H1 (cell line): ENCODE results near the gene TRAK1. TPM values are rescaled to one million over a fixed set of nuclear protein-coding genes. Genes with fewer than 3 reads are reported as not detected.

Source experiments
- CTCF ChIA-PET: fragments of 300-600 bp; sonication (Branson Sonifier 250); formaldehyde crosslinking; loops from one replicate; lab custom pipeline; 2021; ENCODE audit not compliant: partially characterized antibody; lab: Charles Lee
- POLR2A ChIA-PET: fragments of 300-600 bp; sonication (Branson Sonifier 250); formaldehyde crosslinking; loops from one replicate; lab custom pipeline; 2021; ENCODE audit warnings: inconsistent platforms; ENCODE audit not compliant: partially characterized antibody; lab: Charles Lee
- DNase-seq, 2 experiments: peaks; one replicate each; pipeline versions ENCODE4 v3.0.0 to v3.0.0-alpha.2; 2010 to 2022; ENCODE audit warnings: low spot score in 2 of 2, low read depth in 1 of 2, mixed read lengths in 1 of 2
- FAIRE-seq: peaks from 2 replicates; lab custom pipeline; 2011; peaks lifted over from hg19 to GRCh38; lab: Jason Lieb, UNC
- H2AFZ ChIP-seq: 2 replicates; pipeline ENCODE4 v1.8.1; 2012; ENCODE audit warnings: low read length, inconsistent platforms
- H2AK5ac ChIP-seq: 2 replicates; pipeline ENCODE4 v1.6.1; 2013; ENCODE audit warnings: low read depth, low read length
- H2BK120ac ChIP-seq: replicated peaks from 2 replicates; pipeline ENCODE3; 2013; ENCODE audit warnings: low read depth, low read length, inconsistent platforms
- H2BK12ac ChIP-seq: 2 replicates; pipeline ENCODE4 v1.6.1; 2013; ENCODE audit warnings: low read depth, low read length
- H2BK15ac ChIP-seq: 2 replicates; pipeline ENCODE4 v1.6.1; 2013; ENCODE audit warnings: low read length
- H2BK20ac ChIP-seq: 2 replicates; pipeline ENCODE4 v1.6.1; 2013; ENCODE audit warnings: low read length
- H2BK5ac ChIP-seq: 2 replicates; pipeline ENCODE4 v1.6.1; 2013; ENCODE audit warnings: low read depth, low read length
- H3K14ac ChIP-seq: 2 replicates; pipeline ENCODE4 v1.6.1; 2013; ENCODE audit warnings: inconsistent platforms; ENCODE audit not compliant: insufficient read length
- H3K18ac ChIP-seq: 2 replicates; pipeline ENCODE4 v1.6.1; 2013; ENCODE audit warnings: low read length; ENCODE audit errors: extremely low read depth
- H3K23ac ChIP-seq: 2 replicates; pipeline ENCODE4 v1.6.1; 2013; ENCODE audit warnings: inconsistent platforms; ENCODE audit not compliant: insufficient read length
- H3K23me2 ChIP-seq: 2 replicates; pipeline ENCODE4 v1.6.1; 2013; ENCODE audit warnings: low read depth, low read length
- H3K27ac ChIP-seq: 2 replicates; pipeline ENCODE4 v1.6.1; 2011; ENCODE audit warnings: low read depth, low read length, inconsistent platforms
- H3K27me3 ChIP-seq, 4 experiments: replicated peaks in 1 of 4; 1 replicate in 1 of 4; 2 replicates in 3 of 4; pipeline versions ENCODE4 v1.6.1 to v1.8.1; 2011 to 2013; ENCODE audit warnings: low read length in 3 of 4, mild to moderate bottlenecking in 3 of 4, inconsistent platforms in 2 of 4, mixed read lengths in 2 of 4, moderate library complexity in 1 of 4; ENCODE audit not compliant: control insufficient read depth in 3 of 4, insufficient read depth in 3 of 4; ENCODE audit errors: extremely low read depth in 1 of 4
- H3K36me3 ChIP-seq, 4 experiments: 2 replicates each; pipeline versions ENCODE4 v1.6.1 to v1.8.1; 2011 to 2013; ENCODE audit warnings: mild to moderate bottlenecking in 4 of 4, low read length in 3 of 4, moderate library complexity in 2 of 4, control low read depth in 1 of 4, inconsistent platforms in 1 of 4; ENCODE audit not compliant: insufficient read depth in 4 of 4, control insufficient read depth in 2 of 4
- H3K4ac ChIP-seq: replicated peaks from 2 replicates; pipeline ENCODE3; 2013; ENCODE audit warnings: low read length, low read depth, mixed read lengths, inconsistent platforms; ENCODE audit not compliant: insufficient read length
- H3K4me1 ChIP-seq, 4 experiments: replicated peaks in 1 of 4; 1 replicate in 1 of 4; 2 replicates in 3 of 4; pipeline versions ENCODE4 v1.6.1 to v1.8.1; 2011 to 2013; ENCODE audit warnings: low read length in 3 of 4, inconsistent platforms in 2 of 4, mixed read lengths in 1 of 4; ENCODE audit not compliant: insufficient read depth in 4 of 4, control insufficient read depth in 3 of 4
- H3K4me2 ChIP-seq, 2 experiments: 2 replicates each; pipeline versions ENCODE4 v1.6.1 to v1.8.1; 2011 to 2013; ENCODE audit warnings: low read depth in 2 of 2, low read length in 2 of 2, control low read depth in 1 of 2, inconsistent platforms in 1 of 2, mild to moderate bottlenecking in 1 of 2; ENCODE audit not compliant: insufficient read depth in 1 of 2
- H3K4me3 ChIP-seq, 4 experiments: fragments of 200-600, 300-600 bp in 1 of 4; sonication (generic), shearing (Covaris generic), sonication (Bioruptor Twin) in 1 of 4; 2 replicates each; pipeline versions ENCODE4 v1.5.1 to v1.8.1; 2011 to 2016; ENCODE audit warnings: low read length in 4 of 4, low read depth in 3 of 4, control low read depth in 2 of 4, inconsistent platforms in 2 of 4, mild to moderate bottlenecking in 2 of 4, mixed read lengths in 1 of 4, moderate library complexity in 1 of 4; ENCODE audit not compliant: insufficient read depth in 2 of 4; ENCODE audit errors: extremely low read depth in 1 of 4
- H3K56ac ChIP-seq: replicated peaks from 2 replicates; pipeline ENCODE3; 2013; ENCODE audit warnings: low read depth, mild to moderate bottlenecking, mixed read lengths, low read length, inconsistent platforms; ENCODE audit not compliant: insufficient read length
- H3K79me1 ChIP-seq: 2 replicates; pipeline ENCODE4 v1.6.1; 2013; ENCODE audit warnings: low read depth, low read length, control low read depth
- H3K79me2 ChIP-seq, 2 experiments: 2 replicates each; pipeline versions ENCODE4 v1.6.1 to v1.8.1; 2012 to 2013; ENCODE audit warnings: low read length in 2 of 2, mild to moderate bottlenecking in 2 of 2, inconsistent platforms in 1 of 2; ENCODE audit not compliant: insufficient read depth in 2 of 2, control insufficient read depth in 1 of 2
- H3K9ac ChIP-seq, 4 experiments: replicated peaks in 1 of 4; 1 replicate in 1 of 4; 2 replicates in 3 of 4; pipeline versions ENCODE4 v1.6.1 to v1.8.1; 2011 to 2013; ENCODE audit warnings: low read depth in 3 of 4, low read length in 3 of 4, control low read depth in 2 of 4, mild to moderate bottlenecking in 2 of 4, moderate library complexity in 2 of 4, inconsistent platforms in 1 of 4; ENCODE audit errors: extremely low read depth in 1 of 4
- H3K9me3 ChIP-seq, 2 experiments: 2 replicates each; pipeline versions ENCODE4 v1.6.1 to v1.8.1; 2012 to 2013; ENCODE audit warnings: mild to moderate bottlenecking in 2 of 2, moderate library complexity in 2 of 2, control low read depth in 1 of 2, inconsistent platforms in 1 of 2, low read depth in 1 of 2, low read length in 1 of 2, mixed read lengths in 1 of 2; ENCODE audit not compliant: insufficient read depth in 2 of 2
- H4K20me1 ChIP-seq, 2 experiments: replicated peaks in 1 of 2; 2 replicates each; pipeline versions ENCODE3 to v1.8.1; 2011 to 2013; ENCODE audit warnings: inconsistent platforms in 2 of 2, low read length in 2 of 2, mild to moderate bottlenecking in 1 of 2; ENCODE audit not compliant: insufficient read depth in 2 of 2, control insufficient read depth in 1 of 2
- H4K5ac ChIP-seq: 2 replicates; pipeline ENCODE4 v1.6.1; 2013; ENCODE audit warnings: low read length, low read depth, mixed read lengths, inconsistent platforms; ENCODE audit not compliant: insufficient read length
- H4K8ac ChIP-seq: 2 replicates; pipeline ENCODE4 v1.8.0; 2013; ENCODE audit warnings: mild to moderate bottlenecking, moderate library complexity, low read length, inconsistent platforms; ENCODE audit not compliant: insufficient read depth; ENCODE audit errors: extremely low read depth
- H4K91ac ChIP-seq: replicated peaks from 2 replicates; pipeline ENCODE3; 2013; ENCODE audit warnings: low read length, mixed read lengths, inconsistent platforms; ENCODE audit not compliant: insufficient read length
- BRCA1 ChIP-seq: IDR thresholded peaks from 2 replicates; pipeline ENCODE4 v1.6.1; 2012; ENCODE audit warnings: low read depth, low read length, improper control_type of control experiment
- CBX5 ChIP-seq: fragments of 300-800, 300-1000 bp; sonication (generic); IDR thresholded peaks from 2 replicates; pipeline ENCODE4 v1.7.1; 2016; ENCODE audit warnings: antibody characterized with exemption, low read length, low read depth
- CTBP2 ChIP-seq: IDR thresholded peaks from 2 replicates; pipeline ENCODE4 v1.7.0; 2011; ENCODE audit warnings: borderline replicate concordance, mild to moderate bottlenecking, moderate library complexity, mixed read lengths, low read length; ENCODE audit not compliant: insufficient read depth, insufficient read length
- EZH2 ChIP-seq: fragments of 200-600 bp; sonication (generic); IDR thresholded peaks from 2 replicates; pipeline ENCODE4 v1.7.1; 2012; ENCODE audit warnings: low read depth, mild to moderate bottlenecking, moderate library complexity, low read length, inconsistent platforms; ENCODE audit not compliant: severe bottlenecking
- POLR2AphosphoS5 ChIP-seq: IDR thresholded peaks from 2 replicates; pipeline ENCODE4 v1.6.1; 2011; ENCODE audit warnings: low read depth, low read length
- WGBS, 2 experiments: shearing (Covaris generic) in 1 of 2; methylation state at CpG; one replicate each; pipeline versions ENCODE4 v1.1.6 to v1.1.7; 2013 to 2015; ENCODE audit warnings: low lambda C conversion rate in 2 of 2, mixed read lengths in 2 of 2, inconsistent platforms in 1 of 2, low coverage in 1 of 2, missing lambda C conversion rate in 1 of 2; ENCODE audit not compliant: insufficient replicate concordance in 2 of 2, insufficient coverage in 1 of 2, insufficient read length in 1 of 2; ENCODE audit errors: extremely low coverage in 1 of 2, missing lambda C conversion rate in 1 of 2; 5-methylcytosine and 5-hydroxymethylcytosine counted together
- polyA plus RNA-seq, 7 experiments: library from polyadenylated mRNA; depleted of rRNA in 3 of 7; stranded (reverse) in 5 of 7; unstranded in 2 of 7; fragments of >200 nt in 5 of 7; fragments of 200-250 nt in 2 of 7; gene quantifications; 1 replicate in 5 of 7; 2 replicates in 1 of 7; 4 replicates in 1 of 7; pipeline versions ENCODE4 v1.2.1 to v1.2.3, GENCODE V29; 2011 to 2013; ENCODE audit warnings: missing spikeins in 2 of 7, mixed read lengths in 2 of 7
- total RNA-seq: library from RNA; stranded (reverse); fragmentation: NEBNext Ultra II Directional; extraction: Animal tissue kit (Norgen Biotek cat#: 25700); gene quantifications from 2 replicates; pipeline ENCODE4 v1.2.1, GENCODE V29; 2021

TRAK1 gene
- total and polyA plus RNA-seq, 2 of the 8 experiments (the other 6 are each of a cell fraction or from before 2014, with no cell fraction given): 21.3 to 32.7 TPM

- Histone ChIP-seq H2BK20ac (no peak overlapping the region), H4K5ac (no peak overlapping the region), H3K4ac (no peak overlapping the region), H3K23ac (no peak overlapping the region), H3K36me3 (peaks cover 0 to 13% (median 5%) of the 10 kb centered on the region in 4 experiments; a peak in 4 of 8 replicates), H3K79me2 (no peaks in the 10 kb centered on the region), H2AFZ (no peak overlapping the region), H3K4me1 (peaks cover 0 to 5% (median 2%) of the 10 kb centered on the region in 4 experiments; a peak in 2 of 7 replicates), H3K18ac (no peak overlapping the region), H2BK5ac (no peak overlapping the region), H3K79me1 (no peaks in the 10 kb centered on the region), H3K23me2 (no peaks in the 10 kb centered on the region), H3K14ac (no peak overlapping the region), H2BK12ac (no peak overlapping the region), H4K91ac (no peak overlapping the region), H2AK5ac (no peak overlapping the region), H3K27me3 (no peaks in the 10 kb centered on the region), H3K4me2 (no peak overlapping the region), H3K9ac (no peak overlapping the region), H3K4me3 (no peak overlapping the region), H3K9me3 (no peaks in the 10 kb centered on the region), H2BK120ac (no peak overlapping the region), H4K8ac (no peak overlapping the region), H4K20me1 (peaks cover 0 to 4% of the 10 kb centered on the region in 2 experiments), H3K27ac (no peak overlapping the region), H3K56ac (no peak overlapping the region), H2BK15ac (no peak overlapping the region)
- CTCF ChIA-PET: interaction anchor here (1.1 to 2.9 kb wide), 3 partner anchors 10 to 23 kb away, joined by 3 to 10 read pairs (median 7); no protein-coding TSS in a partner anchor
- DNase-seq (no peak), FAIRE-seq (no peak)
- POLR2A ChIA-PET: no interaction called here
- WGBS, 2 experiments: 56% methylated on average over 2 of the region's 2 CpGs; no CpG with 5 or more reads in 1 of the 2 experiments
- no peak for TF ChIP-seq BRCA1
- TF ChIP-seq POLR2AphosphoS5: no peak; the same call in 1 of the 2 replicates
- TF ChIP-seq CTBP2: no peak
- TF ChIP-seq EZH2: no peak
- TF ChIP-seq CBX5: no peak
These were observed 122.9 kb downstream of the TRAK1 start for GRCh38 chr3:42214064-42214463.
